ENCODE measurements around the gene SPAG5. TPM values are rescaled to one million over a fixed set of nuclear protein-coding genes. Genes with fewer than 3 reads are reported as not detected.

Gene SPAG5
- total RNA-seq, 3 donors from 2014 or later: 7.2 to 30.3 (median 15.1) TPM

DNA sequence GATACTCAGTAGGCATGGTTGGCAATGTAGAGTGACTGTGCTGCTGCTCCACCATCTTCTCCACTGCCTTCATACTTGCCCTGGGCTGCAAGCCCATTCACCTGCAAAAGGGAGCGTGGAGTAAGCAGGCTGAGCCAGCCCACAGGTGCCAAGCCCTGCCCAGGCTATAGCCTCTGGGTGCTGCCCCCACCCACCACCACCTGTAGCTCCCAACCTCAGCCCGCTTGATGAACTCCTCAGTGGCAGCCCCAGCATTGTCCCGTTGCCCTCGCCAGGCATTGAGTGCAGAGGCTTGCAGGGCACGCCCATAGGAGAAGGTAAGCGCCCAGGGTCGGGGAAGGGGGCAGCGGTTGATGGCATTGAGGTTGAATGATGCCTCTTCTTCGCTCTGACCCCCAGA, 25.3 kb downstream of the SPAG5 start:
- ATAC-seq: no peak
- intact Hi-C loops (cut with DNase I, micrococcal nuclease): no loop called here
- TF ChIP-seq, protein P1, sequence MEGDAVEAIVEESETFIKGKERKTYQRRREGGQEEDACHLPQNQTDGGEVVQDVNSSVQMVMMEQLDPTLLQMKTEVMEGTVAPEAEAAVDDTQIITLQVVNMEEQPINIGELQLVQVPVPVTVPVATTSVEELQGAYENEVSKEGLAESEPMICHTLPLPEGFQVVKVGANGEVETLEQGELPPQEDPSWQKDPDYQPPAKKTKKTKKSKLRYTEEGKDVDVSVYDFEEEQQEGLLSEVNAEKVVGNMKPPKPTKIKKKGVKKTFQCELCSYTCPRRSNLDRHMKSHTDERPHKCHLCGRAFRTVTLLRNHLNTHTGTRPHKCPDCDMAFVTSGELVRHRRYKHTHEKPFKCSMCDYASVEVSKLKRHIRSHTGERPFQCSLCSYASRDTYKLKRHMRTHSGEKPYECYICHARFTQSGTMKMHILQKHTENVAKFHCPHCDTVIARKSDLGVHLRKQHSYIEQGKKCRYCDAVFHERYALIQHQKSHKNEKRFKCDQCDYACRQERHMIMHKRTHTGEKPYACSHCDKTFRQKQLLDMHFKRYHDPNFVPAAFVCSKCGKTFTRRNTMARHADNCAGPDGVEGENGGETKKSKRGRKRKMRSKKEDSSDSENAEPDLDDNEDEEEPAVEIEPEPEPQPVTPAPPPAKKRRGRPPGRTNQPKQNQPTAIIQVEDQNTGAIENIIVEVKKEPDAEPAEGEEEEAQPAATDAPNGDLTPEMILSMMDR (IDR thresholded peaks at IDR 0.05): no peak
- no peaks in the 10 kb centered on the region for H3K36me3 ChIP-seq (ENCODE audit: low read depth)
- no peaks in the 10 kb centered on the region for H3K9me3 ChIP-seq
- H3K4me3 ChIP-seq: no peak overlapping the region
- DNase-seq: peak in 1 of 3 donors; percentile 7
- H3K4me1 ChIP-seq (ENCODE audit: low read depth): peaks cover 25% of the 10 kb centered on the region

DNA sequence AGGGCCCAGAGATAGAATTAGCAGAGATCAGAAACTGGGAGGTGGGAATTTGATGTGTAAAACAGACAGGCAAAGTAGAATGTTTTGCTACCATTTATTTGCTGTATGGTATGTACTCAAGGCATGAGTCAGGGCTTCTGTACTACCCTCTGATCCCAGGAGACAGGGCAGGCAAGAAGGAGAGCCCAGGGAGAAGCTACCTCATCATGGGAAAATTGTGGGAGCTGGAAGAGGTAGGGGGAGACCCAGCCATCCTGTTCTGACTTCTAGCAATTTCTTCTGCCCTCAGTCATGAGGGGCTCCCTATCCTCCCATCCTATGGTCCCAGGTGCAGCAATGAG, 25.8 kb downstream of the SPAG5 start:
- intact Hi-C loops (cut with DNase I, micrococcal nuclease): no loop called here
- Histone ChIP-seq H3K36me3 (ENCODE audit: low read depth) (no peaks in the 10 kb centered on the region), H3K4me1 (ENCODE audit: low read depth) (peaks cover 25% of the 10 kb centered on the region), H3K4me3 (no peak overlapping the region), H3K9me3 (no peaks in the 10 kb centered on the region)
- no peak for ATAC-seq
- DNase-seq: no peak
- TF ChIP-seq, protein P1 (IDR thresholded peaks at IDR 0.05): no peak

DNA sequence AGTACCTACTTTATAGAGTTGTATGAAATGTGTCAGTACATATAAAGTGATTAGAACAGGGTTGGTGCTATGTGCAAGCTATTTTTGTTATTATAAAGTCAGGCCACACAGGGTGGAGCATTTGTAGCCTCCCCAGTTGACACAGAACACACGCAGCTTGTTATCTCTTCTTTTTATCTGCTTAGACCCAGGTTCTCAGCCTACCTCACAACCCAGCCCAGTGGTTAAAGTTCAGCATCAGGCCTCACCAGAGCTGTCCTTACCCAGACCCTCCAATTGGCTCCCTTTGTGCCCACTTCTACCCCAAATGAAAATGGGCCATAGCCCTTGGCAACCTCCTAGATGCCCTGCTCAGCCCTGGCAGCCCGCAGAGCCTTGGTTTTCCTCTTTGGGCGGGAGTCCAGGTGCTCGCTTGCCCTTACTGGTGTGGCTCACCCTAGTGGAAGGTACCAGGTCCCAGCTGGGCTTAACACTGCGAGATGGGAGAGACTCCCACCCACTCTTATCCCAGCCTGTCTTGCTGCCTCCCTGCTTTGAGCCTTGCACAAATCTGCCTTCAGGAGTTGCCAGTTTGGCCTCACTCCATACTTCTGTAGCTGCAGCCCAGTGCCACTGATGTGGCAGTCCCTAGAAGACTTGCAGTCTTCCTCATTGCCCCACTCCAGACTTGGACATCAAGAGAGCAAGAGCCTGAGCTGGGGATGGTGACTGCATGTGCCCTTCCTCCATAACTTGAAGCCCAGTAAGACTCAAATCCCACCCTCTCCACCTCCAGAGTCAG, 26.4 kb downstream of the SPAG5 start:
- H3K4me1 ChIP-seq (ENCODE audit: low read depth): peaks cover 25% of the 10 kb centered on the region
- H3K9me3 ChIP-seq: no peaks in the 10 kb centered on the region
- intact Hi-C loops (cut with DNase I, micrococcal nuclease): no loop called here
- no peak overlapping the region for H3K4me3 ChIP-seq
- TF ChIP-seq, protein P1 (IDR thresholded peaks at IDR 0.05): no peak
- no peaks in the 10 kb centered on the region for H3K36me3 ChIP-seq (ENCODE audit: low read depth)
- ATAC-seq (peak; percentile 16), DNase-seq (peak in 2 of 3 donors; percentile 29 to 44)

DNA sequence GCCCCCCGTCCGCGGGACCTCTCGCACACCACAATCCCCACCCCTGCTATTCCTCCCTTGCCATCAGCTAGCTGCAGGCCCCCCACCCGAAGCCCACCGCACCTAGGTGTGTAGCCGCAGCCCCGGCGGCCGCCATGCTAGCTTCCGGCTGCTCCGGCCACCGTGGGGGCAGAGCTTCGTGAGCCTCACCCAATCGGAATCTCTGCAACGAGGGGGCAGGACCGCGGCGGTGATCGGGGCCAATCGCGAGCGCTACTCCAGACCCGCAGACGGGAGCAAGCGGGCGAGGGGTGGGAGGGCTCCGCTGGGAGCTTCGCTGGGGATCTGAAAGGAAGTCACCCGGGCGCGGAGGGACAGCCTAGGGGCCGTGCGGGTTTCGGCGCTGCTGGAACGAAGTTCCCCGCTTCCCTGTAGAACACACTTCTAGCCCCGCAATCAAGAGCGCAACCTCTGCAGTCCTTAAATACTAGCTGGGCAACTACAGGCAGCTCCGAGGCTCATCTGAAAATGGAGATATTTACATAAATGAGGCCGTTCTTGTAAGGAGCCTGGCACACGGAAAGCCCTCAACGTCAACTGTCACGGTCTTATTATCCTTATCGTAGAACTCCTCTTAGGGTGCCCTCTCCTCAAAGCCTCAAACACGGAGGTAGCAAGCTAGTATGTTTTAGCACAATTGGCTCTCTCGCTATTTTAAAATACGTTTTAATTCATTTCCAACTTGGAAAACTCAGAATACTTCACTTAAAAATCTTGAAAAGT, 27.3 kb downstream of the SPAG5 start, which contains the start of gene PIGS:
TSS of gene PIGS (minus strand) at position 164 of the 762 bp plus-strand sequence. CDS start at position 136, 28 bp downstream.
- Histone ChIP-seq H3K9me3 (no peaks in the 10 kb centered on the region), H3K4me1 (ENCODE audit: low read depth) (peaks cover 25% of the 10 kb centered on the region), H3K36me3 (ENCODE audit: low read depth) (no peaks in the 10 kb centered on the region), H3K4me3 (peak within 1 kb of the TSS; percentile 96)
- peak; percentile 95 to 98 (median 96) for DNase-seq
- TF ChIP-seq, protein P1 (IDR thresholded peaks at IDR 0.05): no peak
- intact Hi-C loops (cut with DNase I, micrococcal nuclease): no loop called here
- ATAC-seq: peak; percentile 97

DNA sequence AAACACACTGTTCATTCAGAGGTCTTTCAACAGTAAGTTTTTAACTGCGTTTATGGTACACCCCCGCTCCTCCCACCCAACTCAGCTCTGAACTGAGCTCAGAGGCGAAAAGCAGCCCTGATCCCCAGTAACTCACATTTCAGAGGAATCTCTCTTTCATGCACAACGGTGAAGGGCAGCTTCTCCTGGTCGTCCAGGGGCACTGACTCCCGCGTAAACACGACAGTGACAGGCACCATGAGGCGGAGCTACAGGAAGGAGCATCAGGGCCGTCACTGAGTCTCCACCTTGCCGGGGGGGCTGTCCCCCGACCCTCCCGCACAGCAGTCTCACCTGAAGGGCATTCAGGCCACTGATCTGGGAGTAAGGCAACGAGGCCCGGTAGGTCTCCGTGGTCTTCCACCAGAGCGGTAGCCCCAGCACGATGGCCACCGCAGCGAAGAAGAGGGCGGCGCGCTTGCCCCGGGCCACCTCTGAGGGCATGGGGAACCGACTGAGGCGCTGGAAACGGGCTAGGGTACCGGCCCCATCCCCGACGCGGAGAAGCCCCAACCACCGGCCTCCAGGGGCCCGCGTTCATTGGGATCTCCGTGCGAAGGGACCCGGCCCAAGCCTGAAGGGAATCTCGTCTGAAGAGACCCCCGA, 28.0 kb downstream of the SPAG5 start:
- peak; percentile 64 for ATAC-seq
- intact Hi-C loops (cut with DNase I, micrococcal nuclease): no loop called here
- DNase-seq: peak; percentile 62 to 75 (median 62)
- no peaks in the 10 kb centered on the region for H3K36me3 ChIP-seq (ENCODE audit: low read depth)
- peak overlapping the region; percentile 96 for H3K4me3 ChIP-seq
- TF ChIP-seq, protein P1 (IDR thresholded peaks at IDR 0.05): no peak
- no peaks in the 10 kb centered on the region for H3K9me3 ChIP-seq
- peaks cover 23% of the 10 kb centered on the region for H3K4me1 ChIP-seq (ENCODE audit: low read depth)

Measured in mucosa of descending colon (tissue), 3 donors.